ENCODE results near the gene FBXL3. TPM values are rescaled to one million over a fixed set of nuclear protein-coding genes. Genes with fewer than 3 reads are reported as not detected.
"Not testable (repeated sequence)": the region's sequence is repeated elsewhere in the genome, so short reads cannot be mapped to it uniquely, and the experiment has no call there.

The FBXL3 gene
- total RNA-seq, 2 experiments from 2014 or later, result 41.3 to 43.2 TPM

- peaks cover 40% of the 10 kb centered on the region for H3K27me3 Mint-ChIP-seq
- no peak overlapping the region for H3K27ac Mint-ChIP-seq
- DNase-seq, result no peak
- H3K9me3 Mint-ChIP-seq, result no peaks in the 10 kb centered on the region
- H3K4me3 Mint-ChIP-seq, result no peak overlapping the region
- CTCF ChIA-PET, result no interaction called here
- H3K4me1 Mint-ChIP-seq, result peaks cover 10% of the 10 kb centered on the region
- H3K36me3 Mint-ChIP-seq (ENCODE audit: low read depth), result no peaks in the 10 kb centered on the region
- POLR2A ChIA-PET, result no interaction called here
Observed at GRCh38 chr13:76974618-76974975, 52.4 kb downstream of the FBXL3 start.

DNA sequence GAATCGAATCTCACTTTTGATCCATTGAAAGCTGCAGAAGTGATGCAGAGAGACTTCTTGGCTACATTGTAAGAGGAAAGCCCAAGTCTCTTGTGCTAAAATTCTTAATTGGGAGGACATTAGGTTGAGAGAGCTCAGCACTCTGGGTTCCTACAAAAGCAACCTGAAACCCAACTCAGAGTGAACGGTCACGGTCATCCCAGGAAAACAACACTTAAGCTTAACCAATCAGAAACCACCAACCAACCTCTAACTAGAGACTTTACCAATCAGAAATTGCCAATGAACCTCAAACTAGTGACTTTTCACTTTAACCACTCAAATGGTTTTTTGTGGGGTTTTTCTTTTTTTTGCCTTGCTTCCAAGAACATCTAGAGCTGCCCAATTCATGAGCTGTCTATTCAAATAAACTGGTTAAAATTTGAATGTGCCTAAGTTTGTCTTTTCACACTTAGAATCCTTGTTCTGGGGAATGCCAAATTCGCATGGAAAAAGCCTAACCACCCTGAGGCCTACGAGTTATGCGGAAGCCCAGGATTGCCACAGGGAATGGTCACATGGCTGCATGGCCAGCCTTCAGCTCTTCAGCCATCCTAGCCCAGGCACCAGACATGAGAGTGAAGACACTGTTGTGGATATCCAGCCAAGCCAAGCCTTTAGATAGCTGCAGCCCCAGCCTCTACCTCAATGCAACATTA, 52.9 kb downstream of the FBXL3 start:
- DNase-seq, result no peak
- Mint-ChIP-seq H3K9me3 (no peaks in the 10 kb centered on the region), H3K27me3 (peaks cover 39% of the 10 kb centered on the region), H3K27ac (no peak overlapping the region), H3K36me3 (ENCODE audit: low read depth) (no peaks in the 10 kb centered on the region), H3K4me1 (peaks cover 10% of the 10 kb centered on the region), H3K4me3 (no peak overlapping the region)
- ChIA-PET POLR2A (interaction anchor here (0.6 kb wide), 1 partner anchor 34 kb away, joined by 3 read pairs; no protein-coding TSS in a partner anchor), CTCF (no interaction called here)

DNA sequence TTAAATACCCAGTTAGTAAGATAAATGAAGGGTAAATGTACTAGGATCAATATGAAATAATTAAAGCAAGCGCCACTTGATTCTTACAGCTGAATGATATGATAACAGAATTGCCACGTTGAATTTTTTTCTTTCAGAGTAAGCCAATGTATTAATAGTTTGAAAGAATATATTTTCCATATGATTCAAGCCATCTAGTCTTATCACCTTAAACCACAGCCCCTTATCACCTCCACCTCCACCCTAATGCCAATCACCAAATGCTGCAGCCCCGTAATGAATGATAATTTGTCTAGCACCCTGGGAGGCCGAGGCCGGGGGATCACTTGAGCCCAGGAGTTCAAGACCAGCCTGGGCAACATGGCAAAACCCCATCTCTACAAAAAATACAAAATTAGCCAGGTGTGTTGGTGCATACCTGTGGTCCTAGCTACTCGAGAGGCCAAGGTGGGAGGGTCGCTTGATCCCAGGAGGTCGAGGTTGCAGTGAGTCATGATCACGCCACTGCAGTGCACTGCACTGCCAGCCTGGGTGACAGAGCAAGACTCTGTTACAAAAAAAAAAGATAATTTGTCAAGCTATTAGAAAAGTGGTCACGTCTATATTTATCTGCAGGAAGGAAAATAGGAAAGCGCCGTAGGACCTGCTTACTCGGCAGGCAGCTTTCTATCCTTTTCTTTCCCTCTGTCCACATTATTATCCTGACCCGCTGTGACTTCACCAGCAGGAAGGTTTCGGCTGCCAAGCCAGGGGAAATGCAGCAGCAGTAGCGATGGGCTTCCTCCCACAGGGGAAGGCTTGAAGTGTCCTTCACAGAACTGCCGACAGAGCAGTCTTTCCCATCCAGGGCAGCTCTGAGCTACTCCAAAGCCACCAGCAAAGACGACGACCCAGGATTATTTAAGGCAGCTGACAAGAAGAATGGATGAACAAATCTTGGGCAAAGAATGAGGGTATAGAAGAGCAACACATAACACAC, 54.8 kb downstream of the FBXL3 start:
- Mint-ChIP-seq H3K27ac (no peak overlapping the region), H3K27me3 (peaks cover 34% of the 10 kb centered on the region)

GRCh38 chr13:76971215-76971614, 55.7 kb downstream of the FBXL3 start:
- CTCF ChIA-PET, result interaction anchor here (3.5 kb wide), 1 partner anchor 8 kb away, joined by 16 read pairs; no protein-coding TSS in a partner anchor
- Mint-ChIP-seq H3K27ac (no peak overlapping the region), H3K4me3 (no peak overlapping the region), H3K36me3 (ENCODE audit: low read depth) (no peaks in the 10 kb centered on the region), H3K4me1 (peaks cover under 1% of the 10 kb centered on the region), H3K9me3 (no peaks in the 10 kb centered on the region), H3K27me3 (peaks cover 30% of the 10 kb centered on the region)
- POLR2A ChIA-PET, result no interaction called here
- DNase-seq, result no peak

More for the DNA sequence above, 54.8 kb downstream of the FBXL3 start:
- H3K4me3 Mint-ChIP-seq, result no peak overlapping the region
- no peaks in the 10 kb centered on the region for H3K36me3 Mint-ChIP-seq (ENCODE audit: low read depth)
- peaks cover 8% of the 10 kb centered on the region for H3K4me1 Mint-ChIP-seq
- DNase-seq, result no peak
- POLR2A ChIA-PET, result no interaction called here
- CTCF ChIA-PET, result no interaction called here
- no peaks in the 10 kb centered on the region for H3K9me3 Mint-ChIP-seq

DNA sequence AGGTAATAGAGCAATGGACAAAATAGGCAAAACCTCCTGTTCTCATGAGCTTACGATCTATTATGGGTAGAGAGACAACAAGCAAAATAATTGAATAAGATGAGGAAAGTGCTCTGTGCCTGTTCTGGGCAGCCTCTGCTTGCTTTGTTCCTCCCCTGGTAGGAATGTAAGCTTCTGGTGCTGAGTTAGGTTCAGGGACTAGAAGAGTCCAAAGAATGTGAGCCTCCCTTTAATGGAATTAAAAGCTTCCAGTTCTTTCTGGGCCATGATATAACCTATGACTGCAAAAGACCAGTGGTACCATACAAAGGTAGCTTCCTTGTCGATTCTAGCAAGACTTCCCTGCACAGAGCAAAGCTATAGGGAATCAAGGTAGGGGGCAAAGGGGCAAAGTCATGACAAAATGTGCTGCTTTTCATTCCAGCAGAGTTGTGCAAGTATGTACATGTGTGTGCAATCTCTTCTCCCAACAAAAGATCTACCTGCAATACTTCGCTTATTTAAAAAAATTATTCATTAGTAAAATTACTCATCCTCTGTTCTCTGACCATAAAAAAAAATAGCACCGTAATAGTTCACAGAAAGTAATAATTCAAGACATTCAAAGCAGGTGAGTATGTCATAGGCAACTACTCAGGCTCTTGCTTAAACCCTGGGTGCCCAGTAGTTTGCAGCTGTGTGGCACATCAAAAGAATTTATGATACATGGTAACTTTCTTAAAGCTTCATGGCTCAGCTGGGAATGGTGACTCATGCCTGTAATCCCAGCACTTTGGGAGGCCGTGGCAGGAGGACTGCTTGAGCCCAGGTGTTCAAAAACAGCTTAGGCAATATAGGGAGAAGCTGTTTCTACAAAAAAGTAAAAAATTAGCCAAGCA, 57.2 kb downstream of the FBXL3 start:
- Mint-ChIP-seq H3K36me3 (ENCODE audit: low read depth) (no peaks in the 10 kb centered on the region), H3K9me3 (no peaks in the 10 kb centered on the region), H3K4me3 (no peak overlapping the region), H3K4me1 (no peaks in the 10 kb centered on the region), H3K27ac (no peak overlapping the region), H3K27me3 (peaks cover 28% of the 10 kb centered on the region)
- CTCF ChIA-PET, result interaction anchor here (3.5 kb wide), 1 partner anchor 10 kb away, joined by 16 read pairs; no protein-coding TSS in a partner anchor
- DNase-seq, result no peak
- POLR2A ChIA-PET, result no interaction called here

DNA sequence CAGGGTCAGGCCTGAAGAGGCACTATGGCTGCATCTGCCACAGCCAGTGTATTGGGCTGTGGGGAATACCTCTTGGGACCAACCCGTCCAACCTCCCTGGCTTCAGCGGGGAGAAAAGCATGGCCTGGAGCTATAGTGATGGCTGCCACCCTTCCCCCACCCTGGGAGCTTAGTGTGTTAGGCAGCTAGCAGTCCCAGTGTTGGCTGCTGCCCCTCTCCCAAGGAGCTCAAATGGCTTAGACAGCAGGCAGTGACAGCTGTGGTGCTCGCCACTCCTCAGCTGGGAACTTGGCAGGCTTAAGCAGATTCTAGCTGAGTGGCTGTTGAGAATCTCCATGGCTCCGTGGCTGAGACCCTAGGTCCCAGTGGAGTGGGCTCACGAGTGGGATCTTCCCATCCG, 58.9 kb downstream of the FBXL3 start:
- no peaks in the 10 kb centered on the region for H3K4me1 Mint-ChIP-seq
- POLR2A ChIA-PET, result no interaction called here
- CTCF ChIA-PET, result interaction anchor here (3.5 kb wide), 1 partner anchor 11 kb away, joined by 16 read pairs; no protein-coding TSS in a partner anchor
- H3K9me3 Mint-ChIP-seq, result no peaks in the 10 kb centered on the region
- no peak for DNase-seq
- no peak overlapping the region for H3K27ac Mint-ChIP-seq
- peaks cover 18% of the 10 kb centered on the region for H3K27me3 Mint-ChIP-seq
- no peaks in the 10 kb centered on the region for H3K36me3 Mint-ChIP-seq (ENCODE audit: low read depth)
- H3K4me3 Mint-ChIP-seq, result no peak overlapping the region

DNA sequence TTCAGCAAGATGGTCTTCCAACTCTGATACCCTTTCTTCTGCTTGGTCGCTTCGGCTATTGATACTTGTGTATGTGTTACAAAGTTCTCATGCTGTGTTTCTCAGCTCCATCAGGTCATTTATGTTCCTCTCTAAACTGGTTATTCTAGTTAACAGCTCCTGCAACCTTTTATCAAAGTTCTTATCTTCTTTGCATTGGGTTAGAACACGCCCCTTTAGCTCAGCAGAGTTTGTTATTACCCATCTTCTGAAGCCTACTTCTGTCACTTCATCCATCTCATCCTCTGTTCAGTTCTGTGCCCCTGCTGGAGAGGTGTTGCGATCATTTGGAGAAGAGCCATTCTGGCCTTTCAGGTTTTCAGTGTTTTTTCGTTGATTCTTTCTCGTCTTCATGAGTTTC, 59.9 kb downstream of the FBXL3 start:
- no peak for DNase-seq
- Mint-ChIP-seq H3K9me3 (no peaks in the 10 kb centered on the region), H3K36me3 (ENCODE audit: low read depth) (no peaks in the 10 kb centered on the region), H3K4me1 (no peaks in the 10 kb centered on the region), H3K27ac (no peak overlapping the region), H3K4me3 (no peak overlapping the region), H3K27me3 (peaks cover 11% of the 10 kb centered on the region)
- ChIA-PET CTCF (no interaction called here), POLR2A (no interaction called here)

GRCh38 chr13:76965759-76966421, 61.1 kb downstream of the FBXL3 start:
- H3K4me3 Mint-ChIP-seq, result no peak overlapping the region
- DNase-seq, result no peak
- peaks cover 5% of the 10 kb centered on the region for H3K27me3 Mint-ChIP-seq
- no peaks in the 10 kb centered on the region for H3K36me3 Mint-ChIP-seq (ENCODE audit: low read depth)
- POLR2A ChIA-PET, result no interaction called here
- CTCF ChIA-PET, result interaction anchor here (0.7 kb wide), 1 partner anchor 20 kb away, joined by 3 read pairs; no protein-coding TSS in a partner anchor
- H3K4me1 Mint-ChIP-seq, result no peaks in the 10 kb centered on the region
- no peak overlapping the region for H3K27ac Mint-ChIP-seq
- peaks cover 7% of the 10 kb centered on the region for H3K9me3 Mint-ChIP-seq

- H3K4me1 Mint-ChIP-seq; H3K36me3 Mint-ChIP-seq (ENCODE audit: low read depth); DNase-seq; POLR2A ChIA-PET; H3K27ac Mint-ChIP-seq; H3K27me3 Mint-ChIP-seq; H3K4me3 Mint-ChIP-seq: not testable (repeated sequence)
- CTCF ChIA-PET, result interaction anchor here (0.6 kb wide), 1 partner anchor 382 kb away, joined by 3 read pairs; no protein-coding TSS in a partner anchor
- peaks cover 18% of the 10 kb centered on the region for H3K9me3 Mint-ChIP-seq
Observed at GRCh38 chr13:76959734-76960133, 67.2 kb downstream of the FBXL3 start.

- Mint-ChIP-seq H3K4me1 (no peaks in the 10 kb centered on the region), H3K27ac (no peak overlapping the region), H3K9me3 (peaks cover 18% of the 10 kb centered on the region), H3K36me3 (ENCODE audit: low read depth) (no peaks in the 10 kb centered on the region), H3K4me3 (no peak overlapping the region), H3K27me3 (no peaks in the 10 kb centered on the region)
- CTCF ChIA-PET, result no interaction called here
- no peak for DNase-seq
- POLR2A ChIA-PET, result no interaction called here
Observed at GRCh38 chr13:76958841-76959432, 68.0 kb downstream of the FBXL3 start.

- DNase-seq, result no peak
- ChIA-PET CTCF (no interaction called here), POLR2A (no interaction called here)
- H3K36me3 Mint-ChIP-seq (ENCODE audit: low read depth), result no peaks in the 10 kb centered on the region
- H3K9me3 Mint-ChIP-seq, result peaks cover 9% of the 10 kb centered on the region
- no peak overlapping the region for H3K4me3 Mint-ChIP-seq
- H3K27ac Mint-ChIP-seq, result no peak overlapping the region
- H3K4me1 Mint-ChIP-seq, result no peaks in the 10 kb centered on the region
- peaks cover 3% of the 10 kb centered on the region for H3K27me3 Mint-ChIP-seq
Observed at GRCh38 chr13:76955661-76956060, 71.3 kb downstream of the FBXL3 start.
